HG03139 (cell line): ENCODE measurements around the gene CHRND.

Experiments
- ATAC-seq: cut with Tn5 transposase; IDR thresholded peaks from one replicate; pipeline ENCODE4 v1.9.1; 2021; ENCODE audit not compliant: unreplicated experiment

CHRND gene

DNA sequence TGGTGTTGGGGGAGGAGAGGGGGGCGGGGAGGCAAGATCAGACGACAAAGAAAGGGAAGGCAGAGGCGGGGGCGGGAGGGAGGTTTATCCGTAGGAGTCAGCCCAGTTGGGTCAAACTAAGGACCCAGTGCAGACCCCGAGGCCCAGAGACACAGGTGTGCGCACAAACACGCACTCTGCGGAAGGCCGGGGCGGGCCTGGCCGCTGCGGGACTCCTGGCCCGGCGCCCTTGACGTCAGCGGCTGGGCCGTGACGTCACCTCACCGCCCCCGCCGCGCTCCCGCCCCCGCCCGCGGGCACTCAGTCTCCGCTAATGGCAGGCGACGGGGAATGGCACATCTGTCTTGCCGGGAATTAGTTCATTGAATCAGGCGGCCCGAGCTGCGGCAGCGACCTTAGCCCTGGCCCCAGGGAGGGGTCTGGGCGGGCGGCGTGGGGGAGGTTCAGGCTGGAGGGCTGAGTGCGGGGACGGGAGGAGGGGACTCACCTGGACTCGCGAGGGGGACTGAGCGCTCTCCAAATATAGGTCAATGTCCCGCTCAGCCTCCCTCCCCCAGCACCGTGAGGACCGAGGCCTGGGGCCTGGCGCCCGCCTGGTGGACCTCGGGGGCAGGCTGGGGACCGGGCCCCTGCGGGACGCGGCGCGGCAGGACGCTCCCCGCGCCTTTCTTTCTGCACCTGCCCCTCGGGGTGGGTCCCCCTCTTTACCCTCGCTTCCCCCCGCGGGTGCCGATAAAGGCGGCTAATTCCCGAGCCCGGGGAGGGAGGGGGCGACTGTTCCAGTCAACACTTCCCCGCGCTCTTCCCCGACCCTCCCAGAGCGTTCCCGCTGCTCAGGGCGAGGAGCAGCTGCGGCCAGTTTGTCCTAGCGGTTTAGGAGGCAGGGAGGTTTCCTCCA is 22.8 kb upstream of the CHRND start:
- no peak for ATAC-seq

GRCh38 chr2:232503809-232504323 is 22.1 kb upstream of the CHRND start:
- ATAC-seq: no peak

DNA sequence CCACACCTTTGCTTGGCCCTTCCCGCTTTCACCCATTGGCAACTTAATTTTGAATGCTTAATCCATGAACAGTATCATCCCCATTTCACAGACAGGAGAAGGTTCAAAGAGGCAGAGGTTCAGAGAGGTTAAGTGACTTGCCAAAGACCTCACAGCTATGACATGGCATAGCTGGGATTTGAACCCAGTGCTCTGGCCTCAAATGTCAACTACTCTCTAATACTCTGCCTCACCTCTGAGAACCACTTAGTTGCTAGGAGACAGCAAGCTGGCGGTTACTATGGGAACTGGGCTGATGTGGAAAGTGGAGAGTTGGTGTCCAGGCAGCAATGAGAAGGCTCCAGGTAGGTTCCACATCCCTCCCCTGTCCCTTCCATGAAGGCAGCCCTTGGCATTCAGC is 21.5 kb upstream of the CHRND start:
- no peak for ATAC-seq

DNA sequence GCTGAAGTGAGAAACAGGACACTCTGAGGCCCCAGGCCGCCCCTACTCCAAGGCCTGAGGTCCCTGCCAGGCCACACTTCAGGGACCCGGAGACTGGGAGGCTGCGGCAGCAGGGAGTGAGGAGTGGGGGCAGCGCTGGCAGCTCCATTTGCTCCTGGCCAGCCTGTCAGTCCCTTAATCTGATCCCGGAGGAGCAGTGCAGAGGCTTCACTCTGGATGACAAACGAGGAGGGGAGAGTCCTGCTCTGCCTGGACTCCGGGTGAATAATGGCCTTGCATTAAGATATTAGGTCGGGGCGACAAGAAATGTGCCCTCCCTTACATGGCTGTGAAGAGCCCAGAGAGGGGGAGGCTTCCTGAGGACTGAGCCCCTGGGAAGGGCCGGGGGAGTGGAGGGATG is 20.1 kb upstream of the CHRND start:
- no peak for ATAC-seq

DNA sequence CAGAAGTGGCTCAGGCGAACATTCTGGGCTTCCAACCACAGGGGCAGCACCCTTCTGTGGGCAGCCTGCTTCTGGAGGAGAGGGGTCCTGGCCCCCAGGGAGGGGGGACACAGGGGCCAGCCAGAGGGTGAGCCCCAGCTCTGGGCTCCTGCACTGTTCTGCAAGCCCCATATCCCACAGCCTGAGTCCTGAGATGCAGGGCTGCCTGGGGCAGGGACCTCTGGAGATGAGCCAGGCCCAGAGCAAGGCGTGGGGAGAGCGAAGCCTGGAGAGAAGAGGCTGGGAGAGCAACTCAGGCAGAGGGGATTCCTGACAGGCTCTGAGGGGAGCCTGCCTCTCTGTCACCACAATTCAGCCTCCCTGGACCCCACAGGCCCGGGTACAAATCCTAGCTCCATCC is 19.3 kb upstream of the CHRND start:
- no peak for ATAC-seq

- ATAC-seq: no peak
Measured at GRCh38 chr2:232508251-232508650, 17.7 kb upstream of the CHRND start.

DNA sequence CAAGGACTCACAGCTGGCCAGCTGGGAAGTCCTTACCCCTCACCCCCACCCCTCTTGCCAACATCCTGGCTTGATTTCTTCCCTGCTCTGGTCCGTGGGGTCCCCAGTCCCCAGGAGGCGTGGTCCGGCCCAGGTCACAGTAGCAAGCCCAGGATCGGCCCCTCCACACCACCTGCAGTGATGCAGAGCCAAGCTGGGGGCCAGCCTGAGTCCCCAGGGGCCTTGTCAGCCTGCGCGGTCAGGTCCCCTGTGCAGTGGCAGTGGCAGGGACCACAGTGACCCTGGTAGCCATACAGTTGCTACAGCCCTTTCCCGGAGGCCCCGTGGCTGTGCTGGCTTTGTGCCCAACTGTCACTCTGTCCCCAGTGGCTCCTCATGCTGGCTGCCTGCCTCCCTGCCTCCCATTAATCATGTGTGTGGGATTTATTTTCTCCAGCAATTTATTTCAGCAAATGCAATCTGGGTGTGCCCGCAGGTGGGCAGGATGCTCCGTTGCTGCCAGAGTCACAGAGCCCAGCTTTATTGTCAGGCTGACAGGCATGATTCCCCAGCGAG is 14.5 kb upstream of the CHRND start:
- ATAC-seq: no peak

DNA sequence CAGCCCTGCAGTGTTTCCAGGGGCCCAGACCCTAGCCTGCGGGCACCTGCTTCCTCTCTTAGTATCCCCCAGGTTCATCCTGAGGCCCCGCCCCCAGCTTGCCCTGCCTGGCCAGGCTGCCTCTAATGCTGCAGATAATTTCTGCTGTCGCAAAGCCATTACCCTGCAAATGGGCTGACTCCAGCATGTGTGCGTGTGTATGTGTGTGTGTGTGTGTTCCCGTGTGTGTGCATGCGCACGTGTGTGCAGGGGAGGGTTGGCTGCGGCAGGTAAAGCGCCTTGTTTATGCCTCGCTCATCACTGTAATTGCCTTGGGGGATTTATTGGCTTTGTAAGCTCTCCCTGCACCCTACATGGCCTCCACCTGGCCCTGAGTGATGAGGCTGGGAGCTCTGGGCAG is 13.4 kb upstream of the CHRND start:
- ATAC-seq: no peak

- ATAC-seq: no peak
Measured at GRCh38 chr2:232513353-232513752, 12.6 kb upstream of the CHRND start.

- ATAC-seq: no peak
Measured at GRCh38 chr2:232515639-232516038, 10.3 kb upstream of the CHRND start.

DNA sequence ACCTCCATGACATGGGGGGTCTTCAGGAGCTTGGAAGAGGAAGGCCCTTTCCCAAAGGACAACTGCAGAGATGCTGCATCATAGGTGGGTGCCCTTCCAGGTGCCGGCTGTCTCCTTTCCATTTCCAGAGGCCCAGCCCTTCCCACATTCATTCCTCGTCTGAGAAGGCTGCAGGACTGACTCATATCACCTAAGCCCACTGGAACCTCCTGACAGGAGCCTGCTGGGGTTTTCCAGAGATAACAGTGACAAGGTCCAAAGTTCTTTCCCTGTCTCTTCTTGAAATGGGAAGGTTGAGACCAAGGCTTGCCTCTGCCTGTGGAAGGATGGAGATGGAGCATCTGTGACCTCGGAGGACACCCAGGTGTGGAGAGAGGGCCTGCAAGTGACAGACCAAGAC is 9.4 kb upstream of the CHRND start:
- no peak for ATAC-seq

- ATAC-seq: no peak
Measured at GRCh38 chr2:232518844-232519243, 7.1 kb upstream of the CHRND start.

DNA sequence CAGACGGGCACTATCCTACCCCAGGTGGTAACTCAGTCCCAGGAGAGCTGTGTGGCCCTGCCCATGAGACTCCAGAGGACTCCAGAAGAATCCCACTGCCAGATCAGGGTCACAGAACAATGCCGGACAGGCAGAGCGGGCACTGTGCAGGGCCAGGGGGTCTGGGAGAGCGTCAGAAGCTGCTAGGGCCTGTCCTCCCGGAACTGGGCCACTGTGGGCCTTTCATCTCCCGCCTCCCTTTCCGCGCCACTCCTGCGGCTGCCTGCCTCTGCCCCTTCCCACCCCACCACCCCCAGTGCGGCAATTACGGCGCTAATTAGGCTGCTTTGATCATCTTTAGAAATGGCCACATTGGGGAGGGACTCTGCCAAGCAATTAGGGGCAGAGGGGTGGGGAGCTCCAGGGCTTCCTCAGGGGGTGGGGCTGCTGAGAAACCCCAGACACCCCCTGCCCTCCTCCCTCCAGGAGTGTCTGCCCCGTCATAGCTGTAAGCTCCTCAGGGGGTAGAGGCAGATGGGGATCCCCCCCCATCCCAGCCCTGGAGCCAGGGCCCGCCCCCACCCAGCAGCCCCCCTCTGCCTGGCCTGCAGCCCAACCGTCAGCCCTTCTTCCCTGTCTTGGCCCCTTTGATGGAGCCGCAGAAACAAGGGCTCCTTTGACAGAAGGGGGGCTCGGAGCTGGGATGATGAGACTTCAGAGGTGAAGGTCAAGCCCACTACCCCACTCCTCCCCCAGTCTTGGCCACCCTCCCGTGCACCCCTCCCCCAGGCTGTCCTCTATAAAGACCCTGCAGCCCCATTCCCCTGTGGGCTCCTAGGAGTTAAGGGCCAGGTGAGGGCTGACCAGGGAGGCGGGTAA is 6.2 kb upstream of the CHRND start, which contains the start of gene PRSS56:
Gene PRSS56, plus strand, starts transcription at position 808 of the 858 bp plus-strand sequence. CDS start 211 bp downstream, outside the sequence.
- ATAC-seq: no peak

DNA sequence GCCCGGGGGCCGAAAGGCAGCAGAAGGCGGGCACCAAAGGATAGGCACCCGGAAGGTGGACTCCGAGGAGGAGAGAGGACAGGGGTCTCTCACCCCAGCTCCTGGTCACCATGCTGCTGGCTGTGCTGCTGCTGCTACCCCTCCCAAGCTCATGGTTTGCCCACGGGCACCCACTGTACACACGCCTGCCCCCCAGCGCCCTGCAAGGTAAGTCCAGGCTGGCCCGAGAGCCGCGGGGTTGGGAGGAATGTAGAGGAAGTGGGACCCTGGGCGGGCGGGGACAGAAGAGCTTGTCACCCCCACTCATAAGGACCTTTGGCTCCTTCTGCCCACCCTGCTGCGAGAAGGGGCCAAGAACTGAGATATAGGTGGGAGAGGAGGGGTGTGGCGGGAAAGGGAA is 5.5 kb upstream of the CHRND start:
- no peak for ATAC-seq

DNA sequence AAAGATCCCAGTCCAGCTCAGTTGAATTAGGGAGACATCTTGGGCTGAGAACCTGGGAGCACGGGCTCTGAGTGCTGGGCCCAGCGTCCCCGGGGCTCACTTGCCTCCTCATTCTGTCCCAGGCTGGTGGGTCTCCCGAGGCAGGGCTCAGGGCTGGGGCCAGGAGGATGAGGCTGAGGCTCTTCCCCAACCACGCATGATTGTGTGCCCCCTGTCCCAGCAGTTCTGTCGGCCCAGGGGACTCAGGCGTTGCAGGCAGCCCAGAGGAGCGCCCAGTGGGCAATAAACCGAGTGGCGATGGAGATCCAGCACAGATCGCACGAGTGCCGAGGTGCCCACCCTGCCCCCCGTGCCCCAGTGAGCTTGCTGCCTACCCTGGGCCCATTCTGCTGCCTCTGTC is 4.9 kb upstream of the CHRND start:
- no peak for ATAC-seq

DNA sequence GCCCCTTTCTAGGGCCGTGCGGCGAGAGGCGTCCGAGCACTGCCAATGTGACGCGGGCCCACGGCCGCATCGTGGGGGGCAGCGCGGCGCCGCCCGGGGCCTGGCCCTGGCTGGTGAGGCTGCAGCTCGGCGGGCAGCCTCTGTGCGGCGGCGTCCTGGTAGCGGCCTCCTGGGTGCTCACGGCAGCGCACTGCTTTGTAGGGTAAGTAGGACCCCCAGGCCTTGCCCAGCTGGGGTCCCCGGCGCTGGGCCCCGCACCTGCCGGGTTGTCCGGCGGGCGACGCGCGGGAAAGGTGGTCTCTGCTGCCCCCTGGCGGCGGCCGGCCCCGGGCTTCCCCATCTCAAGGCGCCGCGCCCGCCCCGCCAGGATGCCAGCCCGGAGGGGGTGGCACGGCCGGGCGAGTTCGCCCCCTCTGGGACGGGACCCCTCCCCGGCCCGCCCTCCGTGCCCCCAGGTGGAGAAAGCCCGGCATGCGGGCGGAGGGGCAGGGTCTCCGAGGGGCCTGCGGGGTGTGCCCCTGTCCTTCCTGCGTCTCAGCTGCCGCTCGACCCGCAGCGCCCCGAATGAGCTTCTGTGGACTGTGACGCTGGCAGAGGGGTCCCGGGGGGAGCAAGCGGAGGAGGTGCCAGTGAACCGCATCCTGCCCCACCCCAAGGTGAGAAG is 3.9 kb upstream of the CHRND start:
- ATAC-seq: no peak

- no peak for ATAC-seq
Measured at GRCh38 chr2:232522623-232523401, 3.1 kb upstream of the CHRND start.

GRCh38 chr2:232523402-232523681 is 2.6 kb upstream of the CHRND start:
- no peak for ATAC-seq

GRCh38 chr2:232523682-232524597 is 2.0 kb upstream of the CHRND start:
- ATAC-seq: no peak
